A172 (cell line): ENCODE measurements around the gene CASQ2. TPM values are rescaled to one million over a fixed set of nuclear protein-coding genes. Genes with fewer than 3 reads are reported as not detected.

Source experiments
- DNase-seq: peaks from one replicate; pipeline ENCODE4 v3.0.0-alpha.2; 2015; ENCODE audit warnings: low spot score
- total RNA-seq: library from RNA; depleted of rRNA; stranded (reverse); fragments of >200 nt; shearing (Covaris generic); gene quantifications from 2 replicates; pipeline ENCODE4 v1.2.3, GENCODE V29; 2014

Gene CASQ2
- total RNA-seq, 1 experiment from 2014 or later = not detected

DNA sequence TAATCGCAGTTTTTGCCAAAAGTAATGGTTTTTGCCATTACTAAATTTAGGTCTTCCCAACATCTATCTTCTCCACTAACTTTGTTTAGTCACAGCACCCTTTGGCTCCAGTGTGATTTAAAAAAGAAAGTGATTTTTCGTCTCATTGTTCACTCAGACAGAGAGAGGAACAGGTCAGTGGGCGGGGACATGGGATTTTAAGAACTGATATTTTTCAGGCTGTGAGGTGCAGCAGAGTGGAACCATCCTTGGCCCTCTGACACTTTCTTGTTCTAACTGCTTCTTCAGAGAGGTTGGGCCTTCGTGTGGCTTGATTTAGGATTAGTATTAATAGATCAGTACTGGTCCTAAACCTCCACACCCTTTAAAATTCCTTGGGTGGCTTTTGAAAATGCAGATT, 38.8 kb downstream of the CASQ2 start:
- DNase-seq = no peak

DNA sequence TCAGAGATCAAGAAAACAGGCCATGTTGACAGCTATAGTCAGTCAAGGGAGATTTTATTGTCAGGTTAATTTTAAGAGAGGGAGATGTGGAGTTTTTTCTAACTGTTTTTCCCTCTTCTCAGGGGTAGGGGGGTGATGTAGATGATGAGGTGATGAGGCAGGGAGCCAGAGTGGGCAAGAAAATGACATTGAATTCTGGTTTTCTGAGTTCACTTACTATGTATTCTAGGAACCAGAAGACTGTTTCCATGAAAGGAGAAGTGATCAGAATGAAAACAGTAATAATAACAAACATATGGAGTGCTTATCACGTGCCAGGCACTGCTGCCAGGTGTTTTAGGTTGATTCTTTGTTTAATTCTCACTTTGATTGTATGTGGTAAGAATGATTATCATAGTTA, 40.2 kb downstream of the CASQ2 start:
- no peak for DNase-seq

GRCh38 chr1:115727706-115728249, 40.7 kb downstream of the CASQ2 start:
- DNase-seq = peak; percentile 29

DNA sequence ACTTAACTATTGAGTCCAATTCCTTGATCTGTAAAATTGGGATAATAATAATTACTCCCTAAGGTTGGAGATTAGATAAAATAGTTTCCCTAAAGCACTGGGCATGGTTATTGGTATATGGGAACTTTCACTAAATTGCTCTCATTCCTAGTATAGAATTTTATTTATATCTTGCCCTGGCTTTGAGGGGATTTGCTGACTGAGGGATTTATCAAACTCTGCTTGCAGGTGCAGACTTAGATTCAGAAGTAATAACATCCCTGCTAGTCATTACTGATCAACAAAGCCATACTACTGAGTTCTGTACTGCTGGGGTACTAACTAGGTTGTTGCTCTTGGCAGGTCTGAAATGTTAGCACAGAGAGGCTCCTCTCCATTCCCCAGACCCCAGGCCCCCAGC, 41.9 kb downstream of the CASQ2 start:
- DNase-seq = no peak

- no peak for DNase-seq
Measured at GRCh38 chr1:115726161-115726560, 42.4 kb downstream of the CASQ2 start.

GRCh38 chr1:115725600-115725999, 42.9 kb downstream of the CASQ2 start:
- no peak for DNase-seq

- no peak for DNase-seq
Measured at GRCh38 chr1:115723756-115724155, 44.8 kb downstream of the CASQ2 start.

- no peak for DNase-seq
Measured at GRCh38 chr1:115722221-115722620, 46.3 kb downstream of the CASQ2 start.

GRCh38 chr1:115719285-115719684, 49.2 kb downstream of the CASQ2 start:
- DNase-seq = no peak

DNA sequence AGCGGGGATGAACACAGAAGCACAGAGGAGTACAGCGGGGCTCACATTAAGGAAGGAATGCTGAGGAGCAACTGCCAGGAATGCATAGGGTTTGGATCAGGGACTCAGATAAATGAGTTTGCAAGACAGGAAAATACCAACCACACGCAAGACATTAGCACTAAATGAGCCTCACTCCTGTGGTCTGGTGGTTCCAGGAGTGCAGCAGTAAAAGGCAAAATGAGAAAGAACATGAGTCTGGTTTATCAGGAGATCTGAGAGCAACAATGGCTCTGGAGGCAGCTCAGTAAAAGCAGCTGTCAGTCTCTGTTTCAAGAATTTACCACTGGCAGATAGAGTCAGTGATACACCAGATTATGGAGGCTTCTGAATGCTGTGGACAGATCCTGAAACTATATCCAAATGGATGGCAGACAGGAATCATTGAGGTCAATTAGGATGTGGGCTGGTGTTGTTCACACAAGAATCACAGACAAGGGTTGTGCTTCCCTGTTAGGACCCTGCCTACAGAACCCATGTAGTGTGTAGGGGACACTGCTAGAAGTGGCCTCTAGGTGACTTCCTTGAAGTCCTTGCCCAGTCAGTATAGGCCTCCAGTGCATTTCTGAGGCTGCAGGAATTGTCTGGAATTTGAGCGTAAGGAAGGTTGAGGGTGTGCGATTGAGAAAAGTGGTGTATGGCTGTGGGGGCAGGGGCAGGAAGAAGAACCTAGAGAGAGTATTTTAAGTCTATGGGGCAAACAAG, 50.3 kb downstream of the CASQ2 start:
- no peak for DNase-seq

DNA sequence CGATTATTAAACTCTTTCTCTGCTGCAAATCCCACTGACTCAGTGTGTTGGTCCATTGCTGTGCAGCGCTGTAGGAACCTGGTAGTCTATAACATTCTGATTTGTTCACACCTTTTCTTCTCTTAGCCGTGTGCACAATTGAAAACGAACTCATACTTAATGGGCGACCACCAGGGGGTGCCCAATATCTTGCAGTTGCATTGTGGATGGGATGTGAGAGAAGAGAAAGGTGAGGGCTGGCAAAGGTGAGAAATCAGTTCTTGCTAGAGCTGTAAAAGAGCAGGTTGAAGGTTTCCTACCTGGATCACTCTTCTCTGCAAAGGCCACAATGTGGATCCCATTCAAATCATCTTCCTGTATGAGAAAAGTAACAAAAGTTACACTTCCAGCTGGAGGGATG, 51.0 kb downstream of the CASQ2 start:
- no peak for DNase-seq

- DNase-seq = no peak
Measured at GRCh38 chr1:115714572-115715141, 53.9 kb downstream of the CASQ2 start.

DNA sequence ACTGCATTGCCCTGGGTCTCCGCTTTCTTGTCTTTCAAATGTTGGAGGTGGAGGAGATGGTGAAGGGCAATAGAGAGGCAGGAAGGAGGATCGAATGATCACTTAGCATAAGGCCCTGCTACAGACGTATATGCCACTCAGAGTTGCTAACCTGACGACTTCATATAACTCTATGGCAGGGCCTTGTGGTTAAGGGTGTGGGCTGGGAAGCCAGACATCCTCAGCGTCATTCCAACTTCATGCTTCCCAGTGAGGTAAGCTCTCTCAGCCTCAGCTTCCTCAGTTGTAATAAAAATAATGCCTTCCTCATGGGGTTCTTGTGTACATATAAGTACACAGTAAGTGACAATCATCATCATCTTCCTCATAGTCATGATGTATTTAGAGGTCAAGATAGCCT, 54.6 kb downstream of the CASQ2 start:
- no peak for DNase-seq

- DNase-seq = no peak
Measured at GRCh38 chr1:115712911-115713609, 55.5 kb downstream of the CASQ2 start.

DNA sequence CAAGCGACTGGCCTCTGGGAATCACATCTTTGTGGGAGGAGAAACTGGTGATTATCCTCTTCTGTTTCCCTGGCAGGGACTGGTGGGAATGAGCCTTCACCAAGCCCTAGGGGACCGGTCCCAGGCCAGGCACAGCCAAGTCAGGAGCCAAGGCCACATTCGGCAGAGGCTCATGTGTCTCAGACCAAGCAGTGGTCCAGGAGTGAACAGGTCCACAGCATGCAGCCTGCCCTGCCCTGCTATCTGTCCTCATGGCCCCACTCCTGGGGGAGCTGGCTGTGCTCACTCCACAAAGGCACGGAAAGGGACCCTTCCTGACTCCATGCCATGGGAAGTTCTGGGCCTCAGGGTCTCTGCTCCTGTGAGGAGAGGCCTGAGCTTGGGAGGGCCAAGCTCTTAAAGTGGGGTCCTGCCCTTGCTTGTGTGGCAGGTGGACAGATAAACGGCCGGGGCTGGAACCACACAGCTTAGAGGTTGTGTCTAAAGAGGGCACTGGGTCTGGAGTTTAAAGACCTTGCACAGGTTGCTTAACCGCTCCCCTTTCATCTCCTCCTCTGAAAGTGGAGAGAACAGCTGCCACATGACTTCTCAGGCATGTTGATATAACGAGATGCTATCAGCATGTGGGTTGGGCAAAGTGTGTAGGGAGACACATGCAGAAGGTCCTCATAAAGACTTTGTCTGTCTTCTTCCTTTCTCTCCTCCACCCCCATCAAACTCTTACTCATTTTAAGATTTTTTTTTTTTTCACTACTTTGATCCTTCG, 57.5 kb downstream of the CASQ2 start:
- peak; percentile 5 for DNase-seq

- peak; percentile 31 for DNase-seq
Measured at GRCh38 chr1:115706587-115707425, 61.7 kb downstream of the CASQ2 start.

GRCh38 chr1:115705963-115706362, 62.6 kb downstream of the CASQ2 start:
- DNase-seq = no peak

GRCh38 chr1:115705085-115705951, 63.2 kb downstream of the CASQ2 start:
- no peak for DNase-seq

DNA sequence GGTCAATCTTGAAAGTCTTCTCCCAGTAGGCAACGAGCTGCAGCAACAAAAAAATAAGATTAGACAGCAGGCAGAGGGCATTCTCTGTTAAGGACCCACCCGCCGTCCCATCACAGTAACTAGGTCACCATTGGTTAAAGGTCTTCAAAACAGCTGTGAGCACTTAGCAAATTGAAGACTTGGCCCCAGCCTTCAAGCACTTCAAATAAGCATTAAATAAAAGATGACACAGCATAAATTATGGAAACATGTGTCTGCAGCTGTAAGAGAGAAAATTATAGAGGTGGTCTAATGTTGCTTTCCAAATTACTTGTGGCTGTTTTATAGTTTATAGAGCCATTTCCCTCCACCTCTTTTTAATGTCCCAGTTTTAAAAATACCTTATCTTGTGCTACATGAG, 65.6 kb downstream of the CASQ2 start:
- no peak for DNase-seq

DNA sequence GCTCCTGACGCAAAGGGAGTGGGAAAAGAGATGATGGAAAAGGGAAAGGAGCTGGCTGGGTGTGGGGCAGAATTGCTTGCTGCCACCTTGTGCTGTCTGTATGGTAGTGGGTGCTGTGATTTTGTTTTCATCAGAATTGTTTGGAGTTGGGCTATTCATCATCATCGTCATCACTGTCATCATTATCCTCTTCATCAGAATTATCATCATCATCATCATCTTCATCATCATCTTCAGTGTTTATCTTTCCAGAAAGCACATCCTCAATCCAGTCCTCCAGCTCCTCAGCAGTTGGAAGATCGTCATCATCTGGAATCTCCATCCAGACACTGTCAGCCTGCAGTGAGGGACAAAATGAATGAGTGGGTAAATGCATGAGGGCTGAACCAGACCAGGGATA, 67.4 kb downstream of the CASQ2 start:
- no peak for DNase-seq
